K562 (cell line): ENCODE results near the gene DNAJB4. TPM values are rescaled to one million over a fixed set of nuclear protein-coding genes. Genes with fewer than 3 reads are reported as not detected.

Source experiments
- ATAC-seq: fragments of 200-7000 bp; cut with Tn5 transposase; 3 replicates; pipeline ENCODE4 v1.9.1; 2020; ENCODE audit warnings: moderate library complexity
- BruUV-seq: library from RNA; stranded (reverse); fragments of 400-500 nt; replicated peaks from 2 replicates; lab custom pipeline; 2021; lab: Mats Ljungman, UMichigan
- CTCF ChIA-PET: fragments of 300-600 bp; formaldehyde crosslinking; extraction: SDS; loops from one replicate; lab custom pipeline; 2021; ENCODE audit warnings: low intra/inter-chr PET ratio; lab: Yijun Ruan, JAX
- POLR2A ChIA-PET: fragments of 300-600, 350-650 bp; sonication (Branson Sonifier 250); formaldehyde crosslinking; extraction: SDS; loops from one replicate; lab custom pipeline; 2021; ENCODE audit warnings: antibody characterized with exemption, inconsistent platforms; lab: Yijun Ruan, JAX
- DNase-seq, 4 experiments: peaks; one replicate each; pipeline versions ENCODE4 v3.0.0 to v3.0.0-alpha.2; 2011 to 2018; ENCODE audit warnings: low spot score in 3 of 4, mixed read lengths in 3 of 4; ENCODE audit errors: extremely low read depth in 1 of 4
- FAIRE-seq: peaks from 2 replicates; lab custom pipeline; 2011; peaks lifted over from hg19 to GRCh38; lab: Jason Lieb, UNC
- H2AFZ ChIP-seq: 2 replicates; pipeline ENCODE4 v1.6.0; 2011; ENCODE audit warnings: low read depth, low read length, control low read depth, inconsistent platforms
- H3K27ac ChIP-seq: fragments of 200-600 bp; 3 replicates; pipeline ENCODE4 v1.8.0; 2011; ENCODE audit warnings: low read depth, mild to moderate bottlenecking, control low read depth, inconsistent platforms, low read length, moderate library complexity, mixed read lengths; ENCODE audit errors: extremely low read depth
- H3K27me3 ChIP-seq, 2 experiments: fragments of 300-600 bp in 1 of 2; 2 replicates in 1 of 2; 3 replicates in 1 of 2; pipeline versions ENCODE4 v1.6.0 to v1.8.0; 2011; ENCODE audit warnings: inconsistent platforms in 2 of 2, low read length in 2 of 2, mild to moderate bottlenecking in 1 of 2, mixed read lengths in 1 of 2, moderate library complexity in 1 of 2; ENCODE audit not compliant: control insufficient read depth in 2 of 2, insufficient read depth in 2 of 2
- H3K36me3 ChIP-seq: fragments of 300-600 bp; 3 replicates; pipeline ENCODE4 v1.8.0; 2011; ENCODE audit warnings: mild to moderate bottlenecking, low read length, inconsistent platforms; ENCODE audit not compliant: control insufficient read depth, insufficient read depth
- H3K4me1 ChIP-seq, 2 experiments: fragments of 200-600 bp in 1 of 2; replicated peaks in 1 of 2; 2 replicates in 1 of 2; 3 replicates in 1 of 2; pipeline versions ENCODE4 v1.5.1 to v1.8.0; 2011; ENCODE audit warnings: inconsistent platforms in 2 of 2, low read length in 2 of 2, mild to moderate bottlenecking in 1 of 2, mixed read lengths in 1 of 2, moderate library complexity in 1 of 2; ENCODE audit not compliant: control insufficient read depth in 2 of 2, insufficient read depth in 2 of 2
- H3K4me2 ChIP-seq: 2 replicates; pipeline ENCODE4 v1.6.1; 2011; ENCODE audit warnings: low read length, control low read depth, inconsistent platforms, mixed read lengths; ENCODE audit not compliant: insufficient read depth
- H3K4me3 ChIP-seq: fragments of 200-600 bp; sonication (generic), shearing (Covaris generic); 2 replicates; pipeline ENCODE4 v1.5.1; 2016; ENCODE audit warnings: control low read depth, inconsistent platforms
- H3K79me2 ChIP-seq: fragments of 200-600 bp; 3 replicates; pipeline ENCODE4 v1.8.0; 2011; ENCODE audit warnings: low read length, inconsistent platforms; ENCODE audit not compliant: control insufficient read depth, insufficient read depth
- H3K9ac ChIP-seq, 2 experiments: 2 replicates each; pipeline versions ENCODE4 v1.6.0 to v1.6.1; 2011; ENCODE audit warnings: low read depth in 2 of 2, low read length in 2 of 2, control low read depth in 1 of 2, inconsistent platforms in 1 of 2, mild to moderate bottlenecking in 1 of 2, mixed read lengths in 1 of 2; ENCODE audit not compliant: insufficient read depth in 1 of 2
- H3K9me1 ChIP-seq: one replicate; pipeline ENCODE4 v1.6.0; 2011; ENCODE audit warnings: inconsistent platforms, mild to moderate bottlenecking, low read length, moderate library complexity; ENCODE audit not compliant: control insufficient read depth, insufficient read depth
- H3K9me3 ChIP-seq: replicated peaks from 2 replicates; pipeline ENCODE4 v1.5.1; 2011; ENCODE audit warnings: low read depth, low read length, inconsistent platforms; ENCODE audit not compliant: control insufficient read depth, insufficient read depth
- H4K20me1 ChIP-seq: replicated peaks from 2 replicates; pipeline ENCODE4 v1.6.1; 2011; ENCODE audit warnings: low read length, inconsistent platforms, mixed read lengths; ENCODE audit not compliant: control insufficient read depth, insufficient read depth
- AFF4 ChIP-seq: sonication (generic); formaldehyde crosslinking; IDR thresholded peaks from 2 replicates; pipeline ENCODE4 v1.8.0; 2023; ENCODE audit warnings: mild to moderate bottlenecking, missing genetic modification reagents
- CREB5 ChIP-seq: fragments of 250-450 bp; sonication (Bioruptor Pico); IDR thresholded peaks from 2 replicates; pipeline ENCODE4 v1.5.0; 2020; ENCODE audit warnings: mild to moderate bottlenecking
- ELK1 ChIP-seq: sonication (generic); formaldehyde crosslinking; IDR thresholded peaks from 2 replicates; pipeline ENCODE4 v1.8.1; 2022; ENCODE audit warnings: missing genetic modification reagents
- MNT ChIP-seq, 2 experiments: fragments of 450-650 bp; conservative IDR thresholded peaks; 2 replicates each; pipeline ENCODE4 v1.6.1; 2017; ENCODE audit warnings: mild to moderate bottlenecking in 2 of 2, moderate library complexity in 2 of 2
- NCOR1 ChIP-seq: fragments of 450-650 bp; IDR thresholded peaks from 2 replicates; pipeline ENCODE4 v1.6.1; 2016; ENCODE audit warnings: mild to moderate bottlenecking, moderate library complexity
- NFATC3 ChIP-seq: fragments of 450-650 bp; IDR thresholded peaks from 2 replicates; pipeline ENCODE4 v1.6.1; 2017; ENCODE audit warnings: mild to moderate bottlenecking
- SRF ChIP-seq, 2 experiments: fragments of 250-450, 450-650 bp in 1 of 2; sonication (Bioruptor Pico) in 1 of 2; sonication (generic) in 1 of 2; formaldehyde crosslinking; IDR thresholded peaks; 2 replicates each; pipeline versions ENCODE4 v1.5.0 to v1.5.1; 2020 to 2022; ENCODE audit warnings: mild to moderate bottlenecking in 1 of 2, missing genetic modification reagents in 1 of 2
- ZBTB7A ChIP-seq: IDR thresholded peaks from 2 replicates; pipeline ENCODE4 v1.6.1; 2011; ENCODE audit warnings: low read depth, mild to moderate bottlenecking, low read length, moderate library complexity, borderline replicate concordance; ENCODE audit not compliant: control insufficient read depth
- ZBTB9 ChIP-seq: fragments of 450-650 bp; formaldehyde crosslinking; IDR thresholded peaks from 2 replicates; pipeline ENCODE4 v1.4.0; 2020; ENCODE audit warnings: mild to moderate bottlenecking, moderate library complexity
- ZFPM2 ChIP-seq: fragments of 250-450 bp; sonication (Bioruptor Pico); IDR thresholded peaks from 2 replicates; pipeline ENCODE4 v1.5.1; 2022; ENCODE audit warnings: mild to moderate bottlenecking
- ZNF232 ChIP-seq: sonication (generic); formaldehyde crosslinking; IDR thresholded peaks from 2 replicates; pipeline ENCODE4 v1.8.0; 2022; ENCODE audit warnings: mild to moderate bottlenecking, missing genetic modification reagents
- WGBS: fragments of 100-300 bp; shearing (Covaris generic); methylation state at CpG from one replicate; pipeline ENCODE4 v1.1.6; 2016; ENCODE audit warnings: low coverage, mixed read lengths; ENCODE audit not compliant: insufficient coverage; ENCODE audit errors: missing lambda C conversion rate; 5-methylcytosine and 5-hydroxymethylcytosine counted together
- in situ Hi-C: fragments of 300-500 bp; cut with MboI; formaldehyde crosslinking; loops from 4 replicates; pipeline ENCODE4 v1.15.0; 2018; ENCODE audit warnings: inconsistent platforms, mixed read lengths
- intact Hi-C: fragments of 100-400 bp; cut with micrococcal nuclease; formaldehyde crosslinking; loops from 2 replicates; pipeline ENCODE4 v1.14.2; 2022
- polyA plus RNA-seq, 8 experiments: library from polyadenylated mRNA; depleted of rRNA in 4 of 8; stranded (reverse) in 5 of 8; unstranded in 3 of 8; fragments of >200 nt; fragmentation: Nextera tagmentation in 2 of 8; fragmentation: Illumina TruSeq in 1 of 8; extraction: Ambion mirVana in 2 of 8; extraction: Trizol in 1 of 8; gene quantifications; 2 replicates each; pipeline versions ENCODE4 v1.2.1 to v1.2.3, GENCODE V29; 2011 to 2014; ENCODE audit warnings: inconsistent platforms in 1 of 8, missing spikeins in 1 of 8
- total RNA-seq, 7 experiments: library from RNA; depleted of rRNA in 6 of 7; stranded (reverse); fragments of >200 nt in 6 of 7; fragmentation: Illumina TruSeq in 2 of 7; extraction: Trizol in 2 of 7; gene quantifications; 2 replicates each; pipeline versions ENCODE4 v1.2.1 to v1.2.3, GENCODE V29; 2011 to 2021; ENCODE audit warnings: low replicate concordance in 1 of 7

DNAJB4 gene
- total and polyA plus RNA-seq, 9 of the 15 experiments (the other 6 are each of a cell fraction or from before 2014, with no cell fraction given), result 8.5 to 27.7 (median 19.8) TPM

- WGBS, result 62% methylated on average over 2 of the region's 2 CpGs
- FAIRE-seq, result no peak
Observed at GRCh38 chr1:78011050-78011449, 6.3 kb downstream of the DNAJB4 start.

More at GRCh38 chr1:78011050-78011449, 6.3 kb downstream of the DNAJB4 start:
- Histone ChIP-seq H3K27ac (no peak overlapping the region), H3K4me3 (no peak overlapping the region), H4K20me1 (peaks cover 3% of the 10 kb centered on the region; the same call in 1 of the 2 replicates), H2AFZ (no peak overlapping the region), H3K36me3 (peaks cover 29% of the 10 kb centered on the region), H3K4me2 (no peak overlapping the region), H3K9me3 (no peaks in the 10 kb centered on the region), H3K4me1 (peaks cover 0 to 3% of the 10 kb centered on the region in 2 experiments; a peak in 1 of 5 replicates), H3K79me2 (peaks cover 86% of the 10 kb centered on the region), H3K27me3 (no peaks in the 10 kb centered on the region), H3K9ac (no peak overlapping the region), H3K9me1 (no peaks in the 10 kb centered on the region)
- no peak for TF ChIP-seq NCOR1
- TF ChIP-seq ZNF232 (CRISPR knock-in tag), result no peak
- no peak for TF ChIP-seq ZFPM2
- TF ChIP-seq MNT (conservative IDR thresholded peaks at IDR 0.05), result no peak
- no peak for TF ChIP-seq ZBTB7A
- TF ChIP-seq CREB5, result no peak
- no peak for TF ChIP-seq AFF4
- TF ChIP-seq ZBTB9 (CRISPR knock-in tag), result no peak
- TF ChIP-seq SRF (CRISPR knock-in tag; IDR thresholded peaks at IDR 0.05), result no peak
- no peak for TF ChIP-seq NFATC3
- no peak for TF ChIP-seq ELK1 (CRISPR knock-in tag)
- in situ Hi-C loops (no loop called here), intact Hi-C loops (no loop called here)
- no TSS peak for BruUV-seq
- DNase-seq (no peak), ATAC-seq (no peak)
- POLR2A ChIA-PET, result interaction anchor here (1.3 to 2.3 kb wide), 2 partner anchors 15 to 22 kb away, joined by 4 to 10 read pairs; no protein-coding TSS in a partner anchor
- CTCF ChIA-PET, result no interaction called here
